HG03097 (cell line): ENCODE results near the gene TAC4.
"Not testable (repeated sequence)": the region's sequence is repeated elsewhere in the genome, so short reads cannot be mapped to it uniquely, and the experiment has no call there.

Source experiments
- ATAC-seq: cut with Tn5 transposase; IDR thresholded peaks from one replicate; pipeline ENCODE4 v1.9.1; 2021; ENCODE audit not compliant: unreplicated experiment, low FRiP score

TAC4 gene

DNA sequence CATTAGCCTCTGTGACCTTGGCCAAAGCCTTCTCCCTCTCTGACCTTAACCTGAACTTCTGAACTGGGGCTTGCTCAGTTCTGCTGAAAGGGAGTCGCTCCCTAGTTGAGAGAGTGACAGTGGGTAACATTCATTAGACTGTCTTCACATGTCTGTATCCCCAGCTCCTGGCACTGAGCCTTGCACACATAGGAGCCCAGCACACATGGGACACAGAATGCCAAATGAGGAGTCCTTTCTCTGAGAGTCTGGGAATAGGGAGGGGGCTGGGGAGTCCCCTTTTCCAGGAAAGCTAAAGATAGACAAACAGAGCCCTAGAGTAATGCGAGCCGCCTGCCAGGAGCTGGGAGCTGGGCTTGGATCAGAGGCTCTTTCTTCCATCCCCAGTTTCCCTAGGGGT lies 2.5 kb downstream of the TAC4 start:
- ATAC-seq: no peak

DNA sequence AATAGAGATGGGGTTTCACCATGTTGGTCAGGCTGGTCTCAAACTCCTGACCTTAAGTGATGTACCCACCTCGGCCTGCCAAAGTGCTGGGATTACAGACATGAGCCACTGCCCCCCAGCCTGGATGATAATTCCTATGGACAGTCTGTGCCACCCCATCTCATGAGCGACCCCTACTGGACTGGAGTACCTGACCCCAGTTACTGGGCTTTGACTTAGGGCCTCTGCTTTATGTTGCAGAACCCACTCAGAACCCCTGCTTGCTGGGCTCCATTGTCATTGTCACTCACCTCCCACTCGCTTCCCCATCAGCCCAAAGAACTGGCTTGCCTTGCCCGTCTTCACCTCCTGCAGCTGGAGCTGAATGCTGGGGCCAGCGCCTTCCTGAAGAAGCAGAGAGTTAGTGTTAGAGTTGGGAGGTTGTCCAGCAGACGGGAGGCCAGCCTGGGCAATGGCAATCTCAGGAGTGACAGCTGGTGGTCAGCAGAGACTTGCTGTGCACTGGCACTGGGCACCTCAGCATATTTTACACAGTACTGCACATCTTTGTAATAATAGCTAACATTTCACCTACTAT lies 4.0 kb downstream of the TAC4 start:
- ATAC-seq: no peak

DNA sequence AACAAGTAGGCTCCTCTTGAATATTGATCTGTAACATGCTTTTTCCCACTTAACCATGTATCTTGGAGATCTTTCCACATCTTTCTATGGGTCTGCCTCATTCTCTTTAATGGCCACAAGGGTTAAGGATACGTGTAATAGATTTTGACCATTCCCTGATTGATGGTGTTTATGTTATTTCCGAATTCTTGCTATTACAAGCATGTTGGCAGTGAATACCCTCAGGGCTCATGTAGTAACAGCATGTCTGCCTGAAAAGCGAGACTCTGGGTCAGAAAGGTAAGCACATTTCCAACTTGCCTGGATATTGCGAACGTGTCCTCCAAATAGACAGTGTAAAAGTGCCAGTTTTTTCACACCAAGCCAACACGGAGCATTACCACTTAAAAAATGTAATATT lies 5.0 kb downstream of the TAC4 start:
- no peak for ATAC-seq

DNA sequence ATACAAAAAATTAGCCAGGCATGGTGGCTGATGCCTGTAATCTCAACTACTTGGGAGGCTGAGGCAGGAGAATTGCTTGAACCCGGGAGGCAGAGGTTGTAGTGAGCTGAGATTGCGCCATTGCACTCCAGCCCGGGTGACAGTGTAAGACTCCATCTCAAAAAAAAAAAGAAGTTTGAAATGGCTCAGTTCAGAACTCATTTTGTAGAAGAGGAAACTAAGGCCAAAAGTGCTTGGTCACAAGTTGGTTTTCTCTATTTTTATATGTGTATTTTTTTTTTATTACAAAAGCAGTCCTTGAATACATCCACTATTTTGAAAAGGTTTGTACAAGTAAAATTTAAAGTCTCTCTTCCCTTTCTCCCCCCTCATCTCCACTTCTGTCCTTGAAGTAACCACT lies 5.5 kb downstream of the TAC4 start:
- no peak for ATAC-seq

DNA sequence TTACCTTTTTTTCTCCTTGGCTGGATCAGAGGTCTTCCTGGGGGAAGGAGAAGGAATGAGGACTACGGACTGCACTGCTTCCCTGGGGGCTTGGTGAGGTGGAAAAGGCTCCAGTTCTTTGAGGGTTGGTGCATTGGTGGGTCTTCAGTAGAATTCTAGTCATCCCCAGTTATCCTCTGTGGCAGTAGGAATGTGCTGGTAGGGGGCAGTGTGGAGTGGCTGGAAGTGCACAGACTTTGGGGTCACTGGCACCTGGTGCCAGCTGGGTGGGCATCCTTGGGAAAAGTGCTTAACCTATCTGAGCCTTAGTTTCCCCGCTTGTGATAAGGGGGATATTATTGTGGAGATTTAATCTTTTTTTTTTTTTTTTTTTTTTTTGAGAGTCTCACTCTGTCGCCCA lies 6.3 kb downstream of the TAC4 start:
- ATAC-seq: no peak

DNA sequence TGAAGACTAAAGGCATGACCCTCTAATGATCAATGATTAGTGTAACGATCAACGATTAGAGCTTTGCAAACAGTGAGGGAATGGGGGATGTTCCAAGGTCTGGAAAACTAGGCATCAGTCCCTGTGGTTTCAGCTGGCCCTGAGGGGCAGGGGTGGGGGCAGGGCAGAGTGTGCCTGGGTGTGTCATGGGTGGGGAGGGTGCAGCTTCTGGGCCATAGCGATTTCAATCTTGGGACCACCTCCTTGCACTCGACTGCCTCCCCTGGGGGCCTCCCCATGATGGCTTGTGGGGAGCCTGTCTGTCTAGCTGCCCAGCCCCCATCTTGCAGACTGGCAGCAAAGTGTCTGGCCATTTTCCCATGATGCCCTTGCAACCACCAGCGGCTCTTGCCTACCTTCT lies 8.4 kb downstream of the TAC4 start:
- no peak for ATAC-seq

DNA sequence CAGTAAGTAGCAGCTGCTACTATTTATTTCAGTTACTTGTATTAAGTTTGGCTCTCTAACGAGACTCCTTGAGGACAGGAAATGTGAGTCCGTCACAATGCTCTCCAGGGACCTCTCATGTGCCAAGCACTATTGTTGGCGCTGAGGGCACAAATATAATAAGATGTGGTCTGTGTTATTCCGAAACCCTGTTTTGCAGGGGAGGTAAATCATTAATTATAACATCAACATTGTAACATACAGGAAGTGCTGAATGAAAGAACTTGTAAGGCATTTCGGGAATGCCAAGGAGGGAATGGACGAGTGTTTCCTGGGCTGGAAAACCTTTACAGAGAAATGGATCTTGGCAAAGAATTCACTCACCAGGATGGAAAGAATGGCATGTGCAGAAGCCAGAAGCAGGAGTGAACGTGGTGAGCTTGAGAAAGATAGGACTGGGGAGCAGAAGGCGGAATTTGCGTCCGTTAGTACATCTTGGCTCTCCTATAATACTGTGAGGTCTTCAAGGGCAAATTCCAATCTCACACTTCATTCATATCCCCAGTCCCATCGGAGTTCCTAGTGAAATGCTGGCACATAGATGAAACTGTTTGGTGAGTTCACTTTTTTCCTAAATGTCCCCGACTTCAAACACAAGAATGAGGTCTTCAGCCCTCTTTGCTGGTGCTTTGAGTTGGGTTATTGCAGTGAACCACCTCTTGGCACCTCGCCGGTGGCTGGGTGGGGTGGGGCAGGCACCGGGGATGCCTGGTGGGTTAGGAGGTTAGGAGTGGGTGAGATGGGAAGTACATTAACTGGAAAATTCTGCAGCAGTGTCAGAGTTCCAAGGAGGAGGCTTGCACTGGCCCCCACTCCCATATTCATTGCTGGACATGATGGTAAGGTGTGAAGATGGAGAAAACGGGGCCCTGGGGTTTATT lies 11.5 kb downstream of the TAC4 start:
- ATAC-seq: no peak

DNA sequence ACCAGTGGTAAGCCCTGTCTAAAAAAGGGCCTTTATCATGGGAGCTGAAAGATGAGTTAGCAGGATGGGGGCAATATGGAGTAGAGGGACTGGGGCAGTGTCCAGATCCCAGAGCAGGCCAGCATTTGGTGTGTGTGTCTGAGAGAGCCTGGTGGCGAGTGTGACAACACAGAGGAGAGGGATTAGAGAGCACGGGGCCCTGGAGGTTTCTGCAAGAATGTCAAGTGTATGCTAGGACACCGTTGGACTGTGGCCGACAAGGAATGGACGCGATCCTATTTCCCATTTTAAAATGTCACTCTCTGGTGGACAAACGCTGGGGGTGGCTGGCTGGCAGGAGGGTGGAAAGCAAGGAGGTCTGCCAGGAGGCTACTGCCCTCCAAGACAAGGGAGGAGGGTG lies 12.4 kb downstream of the TAC4 start:
- ATAC-seq: no peak

DNA sequence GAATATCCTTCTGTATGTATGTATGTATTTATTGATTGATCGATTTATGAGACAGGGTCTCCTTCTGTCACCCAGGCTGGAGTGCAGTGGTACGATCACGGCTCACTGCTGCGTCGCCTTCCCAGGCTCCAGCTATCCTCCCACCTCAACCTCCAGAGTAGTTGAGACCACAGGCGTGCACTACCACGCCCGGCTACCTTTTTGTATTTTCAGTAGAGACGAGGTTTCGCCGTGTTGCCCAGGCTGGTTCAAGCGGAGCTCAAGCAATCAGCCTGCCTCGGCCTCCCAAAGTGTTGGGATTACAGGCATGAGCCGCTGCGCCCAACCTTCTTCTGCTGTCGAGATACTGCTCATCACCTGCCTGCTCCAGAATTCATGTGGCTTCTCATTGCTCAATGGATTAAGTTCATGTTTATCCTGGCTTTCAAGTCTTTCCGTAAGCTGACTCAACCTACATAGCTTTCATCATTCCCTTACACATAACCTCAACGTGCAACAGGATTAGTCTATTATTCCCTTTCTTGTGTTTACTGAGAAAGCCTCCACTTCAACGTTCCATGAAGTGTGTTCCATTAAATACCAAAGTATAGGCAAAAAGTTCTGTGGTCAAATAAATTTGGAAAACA lies 13.6 kb downstream of the TAC4 start:
- no peak for ATAC-seq

DNA sequence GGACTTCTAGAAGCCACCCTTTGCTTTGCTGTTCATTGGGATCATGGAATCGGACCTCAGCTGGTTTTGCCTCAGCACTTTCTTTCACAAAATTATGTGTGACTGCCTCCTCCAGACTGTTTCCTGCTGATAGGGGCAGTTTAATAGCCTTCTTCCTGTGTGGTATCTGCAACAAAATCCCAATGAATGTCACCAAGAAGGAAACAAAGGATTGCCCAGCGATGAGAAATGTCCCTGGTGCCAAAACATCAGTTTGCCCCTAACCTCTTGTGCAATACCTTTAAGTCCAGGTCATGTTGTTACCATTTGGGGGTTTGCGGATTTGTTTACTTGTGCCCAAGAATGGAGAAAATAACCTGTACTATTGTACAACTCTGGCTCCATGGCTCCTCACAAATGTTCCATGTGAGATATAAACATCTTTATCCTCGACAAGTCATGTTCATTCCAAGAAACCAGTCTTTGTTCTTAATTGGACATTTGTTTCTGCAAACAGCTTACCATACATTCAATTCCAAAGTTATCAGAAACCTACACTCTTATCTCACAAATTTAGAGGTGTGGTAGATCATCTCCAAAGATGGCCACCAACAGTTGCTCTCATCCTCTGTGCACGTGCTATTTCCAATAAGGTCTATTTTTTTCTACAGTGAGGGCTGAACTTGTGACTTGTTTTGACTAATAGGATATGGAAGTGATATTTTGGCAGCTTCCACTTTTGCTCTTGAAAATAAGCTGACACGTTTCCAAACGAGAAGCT lies 14.8 kb downstream of the TAC4 start:
- ATAC-seq: no peak

DNA sequence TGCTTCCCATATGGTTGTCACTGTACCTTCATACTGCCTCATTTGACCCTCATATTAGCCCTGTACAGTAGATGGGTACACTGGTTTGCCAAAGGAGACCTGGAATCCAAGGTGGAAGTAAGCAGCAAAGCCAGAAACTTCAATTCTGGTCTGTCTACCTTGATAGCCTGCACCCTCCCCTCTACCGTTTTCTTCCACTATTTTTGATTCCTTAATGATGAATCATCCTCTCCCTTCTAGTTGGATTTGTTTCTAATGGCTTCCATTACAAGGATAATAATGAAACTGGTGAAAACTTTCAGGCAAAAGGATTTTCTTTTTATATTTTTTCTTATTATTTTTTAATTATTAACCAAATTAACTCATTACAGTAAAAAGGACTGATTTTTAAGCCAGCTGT lies 17.3 kb downstream of the TAC4 start:
- ATAC-seq: no peak

DNA sequence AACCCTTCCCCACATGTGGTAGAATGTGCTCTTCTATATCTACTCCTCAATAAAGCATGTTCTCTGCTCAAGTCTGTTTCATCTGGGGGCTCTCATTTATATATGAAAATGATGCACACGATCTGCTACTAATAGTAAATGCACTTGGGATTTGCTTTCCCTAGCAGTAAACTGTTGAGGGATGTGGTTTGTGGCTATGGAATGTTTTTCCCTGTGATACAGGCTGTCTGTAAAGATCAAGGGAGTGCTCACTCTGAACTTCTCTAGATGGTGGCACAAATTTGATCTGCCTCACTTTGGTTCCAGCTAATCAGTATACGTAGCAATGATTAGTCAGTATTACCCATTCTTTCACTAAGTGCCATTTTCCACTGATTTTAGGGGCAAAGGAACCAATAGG lies 18.8 kb downstream of the TAC4 start:
- no peak for ATAC-seq

DNA sequence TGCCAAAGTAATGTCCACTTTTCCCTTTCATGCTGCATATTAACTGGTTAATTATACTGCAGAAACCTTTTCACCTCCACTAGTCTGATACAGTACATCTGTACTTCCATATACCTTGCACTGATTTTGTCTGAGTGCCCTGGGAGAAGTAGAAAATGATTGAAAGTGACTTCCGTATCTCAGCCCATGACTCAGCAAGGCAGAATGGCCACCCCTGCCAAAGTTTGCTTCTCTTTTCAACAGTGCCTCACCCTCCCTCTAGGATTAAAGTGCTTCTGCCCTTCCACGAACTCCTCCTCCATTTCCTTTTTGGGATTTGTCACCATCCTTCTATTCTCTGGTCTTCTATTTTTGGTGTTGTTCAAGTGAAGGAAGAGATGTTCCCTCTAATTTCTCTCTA lies 19.5 kb downstream of the TAC4 start:
- not testable (repeated sequence) for ATAC-seq

DNA sequence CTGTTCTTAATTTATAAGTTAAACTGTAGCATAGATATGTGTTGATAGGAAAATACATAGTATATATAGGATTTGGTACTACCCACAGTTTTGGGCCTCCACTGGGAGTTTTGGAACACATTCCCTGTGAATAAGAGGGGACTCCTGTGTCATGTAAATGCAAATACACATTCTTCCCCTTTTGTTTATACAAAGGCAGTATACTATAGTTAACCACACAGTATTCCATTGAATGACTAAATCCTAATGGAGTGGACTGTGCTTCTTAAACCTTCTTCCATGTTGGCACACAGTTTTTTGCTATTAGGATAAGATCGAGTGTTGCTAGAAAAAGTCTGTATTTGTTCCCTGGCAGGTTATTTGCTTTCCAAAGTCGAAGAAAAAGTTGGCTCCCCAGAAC lies 22.2 kb downstream of the TAC4 start:
- ATAC-seq: no peak

DNA sequence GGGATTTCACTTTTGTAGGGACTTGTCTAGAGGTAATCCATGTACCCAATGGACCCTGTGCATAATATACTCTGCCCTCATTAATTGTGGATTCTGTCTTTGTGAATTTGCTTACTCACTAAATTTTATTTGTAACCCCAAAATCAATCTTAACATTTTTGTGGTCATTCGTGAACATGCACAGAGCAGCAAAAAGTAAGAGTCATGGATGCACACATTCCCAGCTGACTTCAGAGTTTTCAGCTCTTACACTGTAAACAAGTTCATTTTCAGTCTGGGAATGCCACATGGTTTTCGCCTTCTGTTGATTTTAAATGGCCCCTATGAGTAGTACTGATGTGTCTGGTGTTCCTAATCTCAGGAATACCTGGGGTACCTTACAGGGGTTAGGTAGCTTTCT lies 24.3 kb downstream of the TAC4 start:
- no peak for ATAC-seq

DNA sequence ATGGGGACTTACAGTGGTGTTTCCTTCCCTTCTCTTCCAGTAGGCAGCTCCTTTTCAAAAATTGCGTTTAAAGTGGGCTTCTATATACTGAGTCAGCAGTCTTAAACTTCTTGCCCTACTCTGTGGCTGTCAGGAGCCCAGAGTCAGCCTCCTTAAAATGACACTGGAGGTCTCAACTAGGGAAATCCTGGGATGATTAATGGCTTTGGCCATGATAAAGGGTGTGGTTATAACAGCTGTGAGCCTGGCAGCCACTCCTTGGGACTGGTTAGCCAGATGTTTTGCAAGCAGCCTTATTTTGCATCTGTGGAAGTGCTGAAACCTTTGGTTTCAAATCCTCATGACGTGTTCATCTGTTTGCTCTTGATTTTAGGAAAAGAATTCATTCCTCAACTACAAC lies 25.0 kb downstream of the TAC4 start:
- ATAC-seq: no peak

DNA sequence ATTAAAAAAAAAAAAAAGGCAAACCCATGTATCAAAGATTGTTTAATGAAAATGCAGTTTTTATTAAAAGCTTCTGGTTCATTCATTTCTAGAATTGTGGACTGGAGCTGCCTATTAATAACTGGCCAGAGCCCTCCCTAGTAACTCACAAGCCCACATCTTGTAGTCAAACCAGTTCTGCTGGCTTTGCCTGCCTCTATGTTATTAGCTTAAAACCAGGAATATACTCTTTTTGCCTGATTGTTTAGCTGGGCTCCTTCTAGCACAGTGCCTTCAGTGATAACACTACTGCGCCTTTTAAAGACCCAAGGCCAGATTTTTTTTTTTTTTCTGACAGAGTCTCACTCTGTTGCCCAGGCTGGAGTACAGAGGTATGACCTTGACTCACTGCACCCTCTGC lies 26.0 kb downstream of the TAC4 start:
- ATAC-seq: no peak

DNA sequence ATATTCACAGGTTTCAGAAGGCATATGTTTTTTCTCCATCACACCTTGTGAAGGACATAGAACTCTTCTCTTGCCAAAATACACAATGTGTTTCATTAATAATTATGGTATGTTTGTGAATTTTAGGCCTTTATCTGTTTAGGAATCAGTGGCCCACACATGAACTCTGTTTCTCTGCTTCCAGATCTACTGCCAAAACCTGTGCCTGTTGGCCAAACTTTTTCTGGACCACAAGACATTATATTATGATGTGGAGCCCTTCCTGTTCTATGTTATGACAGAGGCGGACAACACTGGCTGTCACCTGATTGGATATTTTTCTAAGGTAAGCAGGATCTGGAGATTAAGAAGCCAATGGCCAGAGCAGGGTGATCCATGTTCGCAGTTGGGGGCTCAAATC lies 26.4 kb downstream of the TAC4 start:
- ATAC-seq: no peak

DNA sequence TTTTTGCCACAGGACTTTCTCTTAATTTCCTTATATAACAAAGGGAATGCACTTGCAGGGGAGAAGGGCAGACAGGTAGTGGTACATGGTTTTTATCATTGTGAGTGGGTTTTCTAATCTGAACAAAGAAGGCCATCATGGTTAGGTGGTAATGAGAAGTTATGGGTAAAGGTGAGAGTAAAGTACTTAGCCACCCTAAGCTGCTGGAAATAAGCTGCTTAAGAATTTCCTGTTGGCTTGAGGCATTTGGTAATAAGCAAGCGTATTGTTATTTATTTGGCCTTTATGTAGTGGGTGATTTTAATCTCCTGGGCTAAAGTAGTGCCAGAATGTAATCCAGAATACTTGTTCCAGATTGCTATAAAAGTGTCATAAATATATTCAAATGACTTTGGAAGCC lies 27.1 kb downstream of the TAC4 start:
- ATAC-seq: no peak

DNA sequence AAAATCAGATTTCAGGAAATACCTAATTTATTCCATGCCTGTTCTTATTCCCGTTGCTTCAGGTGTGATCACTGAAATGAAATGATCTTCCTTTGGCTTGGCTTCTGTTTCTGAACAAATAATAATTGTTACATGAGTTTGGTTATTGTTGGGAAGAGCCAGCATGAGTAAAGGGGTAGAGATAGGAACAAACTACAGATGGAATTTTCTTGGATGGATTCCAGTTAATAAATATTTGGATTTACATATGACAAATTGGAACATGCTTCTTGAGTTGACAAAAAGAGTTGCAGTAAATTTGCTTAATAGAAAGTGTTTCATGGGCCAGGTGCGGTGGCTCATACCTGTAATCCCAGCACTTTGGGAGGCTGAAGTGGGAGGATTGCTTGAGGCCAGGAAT lies 28.2 kb downstream of the TAC4 start:
- ATAC-seq: no peak

DNA sequence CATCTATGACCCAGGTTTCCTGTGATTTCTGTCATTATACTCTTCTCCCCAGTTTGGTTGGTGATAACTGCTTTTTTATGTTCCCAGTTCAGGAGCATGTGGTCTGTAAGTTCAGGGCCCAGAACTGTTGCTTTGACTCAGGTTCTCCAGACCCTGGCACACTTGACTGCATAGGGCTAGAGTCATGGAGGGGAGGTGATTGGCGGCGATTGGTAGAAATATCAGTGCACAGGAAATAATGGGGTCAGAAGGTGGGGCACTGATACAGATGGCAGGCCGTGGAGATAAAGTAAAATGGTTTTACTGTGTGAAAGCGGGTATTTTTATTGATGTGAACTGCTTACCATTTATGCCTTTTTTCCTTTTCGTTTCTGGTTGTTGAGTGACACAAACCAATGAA lies 28.7 kb downstream of the TAC4 start:
- ATAC-seq: no peak
